ENCODE data around the gene TPST1.

The TPST1 gene

GRCh38 chr7:66304536-66304935 is 99.4 kb downstream of the TPST1 start:
- DNase-seq (ENCODE audit: low spot score): no peak
- no peak overlapping the region for H3K27ac ChIP-seq
- CTCF ChIA-PET: interaction anchor here (0.7 kb wide), 1 partner anchor 15 kb away, joined by 3 read pairs; no protein-coding TSS in a partner anchor
- TF ChIP-seq CTCF (conservative IDR thresholded peaks at IDR 0.05; ENCODE audit: low read depth): no peak
- POLR2A ChIA-PET (ENCODE audit: low non-redundant PET): interaction anchor here (0.6 kb wide), 1 partner anchor 436 kb away, joined by 3 read pairs; the partner anchor contains the start of gene RABGEF1

GRCh38 chr7:66306243-66306642 is 101.1 kb downstream of the TPST1 start:
- CTCF ChIA-PET: interaction anchor here (1.5 kb wide), 1 partner anchor 11 kb away, joined by 4 read pairs; no protein-coding TSS in a partner anchor
- no peak overlapping the region for H3K27ac ChIP-seq
- DNase-seq (ENCODE audit: low spot score): peak; percentile 34
- TF ChIP-seq CTCF (conservative IDR thresholded peaks at IDR 0.05; ENCODE audit: low read depth): no peak
- POLR2A ChIA-PET (ENCODE audit: low non-redundant PET): no interaction called here

GRCh38 chr7:66307591-66308215 is 102.6 kb downstream of the TPST1 start:
- H3K27ac ChIP-seq: no peak overlapping the region
- CTCF ChIA-PET: no interaction called here
- DNase-seq (ENCODE audit: low spot score): no peak
- no peak for TF ChIP-seq CTCF (conservative IDR thresholded peaks at IDR 0.05; ENCODE audit: low read depth)
- POLR2A ChIA-PET (ENCODE audit: low non-redundant PET): no interaction called here

GRCh38 chr7:66308411-66308810 is 103.3 kb downstream of the TPST1 start:
- TF ChIP-seq CTCF (conservative IDR thresholded peaks at IDR 0.05; ENCODE audit: low read depth): no peak
- ChIA-PET CTCF (no interaction called here), POLR2A (ENCODE audit: low non-redundant PET) (no interaction called here)
- H3K27ac ChIP-seq: no peak overlapping the region
- no peak for DNase-seq (ENCODE audit: low spot score)

GRCh38 chr7:66310620-66311019 is 105.5 kb downstream of the TPST1 start:
- POLR2A ChIA-PET (ENCODE audit: low non-redundant PET): no interaction called here
- CTCF ChIA-PET: no interaction called here
- no peak for DNase-seq (ENCODE audit: low spot score)
- TF ChIP-seq CTCF (conservative IDR thresholded peaks at IDR 0.05; ENCODE audit: low read depth): no peak
- H3K27ac ChIP-seq: no peak overlapping the region

GRCh38 chr7:66313886-66314568 is 108.9 kb downstream of the TPST1 start:
- DNase-seq (ENCODE audit: low spot score): no peak
- ChIA-PET POLR2A (ENCODE audit: low non-redundant PET) (no interaction called here), CTCF (no interaction called here)
- no peak for TF ChIP-seq CTCF (conservative IDR thresholded peaks at IDR 0.05; ENCODE audit: low read depth)
- H3K27ac ChIP-seq: no peak overlapping the region

All from RWPE1 (cell line).